ENCODE measurements around the gene GALNT10. TPM values are rescaled to one million over a fixed set of nuclear protein-coding genes. Genes with fewer than 3 reads are reported as not detected.

GALNT10 gene
- total RNA-seq, 1 donor from 2014 or later = 57.6 TPM

- Histone ChIP-seq H3K4me3 (no peak overlapping the region), H3K36me3 (no peaks in the 10 kb centered on the region), H3K4me1 (peaks cover 34% of the 10 kb centered on the region), H3K9me3 (no peaks in the 10 kb centered on the region), H3K27ac (no peak overlapping the region), H3K27me3 (ENCODE audit: low read depth) (no peaks in the 10 kb centered on the region)
- TF ChIP-seq, protein P1, sequence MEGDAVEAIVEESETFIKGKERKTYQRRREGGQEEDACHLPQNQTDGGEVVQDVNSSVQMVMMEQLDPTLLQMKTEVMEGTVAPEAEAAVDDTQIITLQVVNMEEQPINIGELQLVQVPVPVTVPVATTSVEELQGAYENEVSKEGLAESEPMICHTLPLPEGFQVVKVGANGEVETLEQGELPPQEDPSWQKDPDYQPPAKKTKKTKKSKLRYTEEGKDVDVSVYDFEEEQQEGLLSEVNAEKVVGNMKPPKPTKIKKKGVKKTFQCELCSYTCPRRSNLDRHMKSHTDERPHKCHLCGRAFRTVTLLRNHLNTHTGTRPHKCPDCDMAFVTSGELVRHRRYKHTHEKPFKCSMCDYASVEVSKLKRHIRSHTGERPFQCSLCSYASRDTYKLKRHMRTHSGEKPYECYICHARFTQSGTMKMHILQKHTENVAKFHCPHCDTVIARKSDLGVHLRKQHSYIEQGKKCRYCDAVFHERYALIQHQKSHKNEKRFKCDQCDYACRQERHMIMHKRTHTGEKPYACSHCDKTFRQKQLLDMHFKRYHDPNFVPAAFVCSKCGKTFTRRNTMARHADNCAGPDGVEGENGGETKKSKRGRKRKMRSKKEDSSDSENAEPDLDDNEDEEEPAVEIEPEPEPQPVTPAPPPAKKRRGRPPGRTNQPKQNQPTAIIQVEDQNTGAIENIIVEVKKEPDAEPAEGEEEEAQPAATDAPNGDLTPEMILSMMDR (IDR thresholded peaks at IDR 0.05) = no peak
- DNase-seq (no peak), ATAC-seq (no peak)
- intact Hi-C loops (cut with DNase I) = no loop called here
Observed at GRCh38 chr5:154369682-154370081, 179.1 kb downstream of the GALNT10 start.

DNA sequence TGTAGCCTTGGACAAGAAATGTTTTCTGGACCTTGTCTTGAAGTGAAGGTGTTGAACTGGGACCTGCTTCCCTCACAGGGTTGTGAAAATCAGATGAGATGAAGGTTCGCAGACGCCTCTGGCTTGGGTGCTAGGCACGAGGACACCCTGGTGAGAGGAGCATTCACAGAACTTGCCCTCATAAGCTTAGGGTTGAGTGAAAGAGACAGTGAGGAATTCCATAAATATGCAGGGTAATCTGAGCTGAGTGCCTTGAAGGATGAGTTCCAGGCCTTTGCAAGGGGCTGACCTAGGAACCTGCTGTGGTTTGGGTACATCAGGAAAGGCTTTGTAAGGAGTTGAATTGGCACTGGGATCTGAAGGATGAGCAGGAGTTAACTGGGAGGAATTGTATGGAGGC is 179.6 kb downstream of the GALNT10 start:
- Histone ChIP-seq H3K4me1 (peaks cover 34% of the 10 kb centered on the region), H3K9me3 (no peaks in the 10 kb centered on the region), H3K4me3 (no peak overlapping the region), H3K27ac (no peak overlapping the region), H3K36me3 (no peaks in the 10 kb centered on the region), H3K27me3 (ENCODE audit: low read depth) (no peaks in the 10 kb centered on the region)
- ATAC-seq = no peak
- intact Hi-C loops (cut with DNase I) = no loop called here
- no peak for DNase-seq
- TF ChIP-seq, protein P1 (IDR thresholded peaks at IDR 0.05) = no peak

DNA sequence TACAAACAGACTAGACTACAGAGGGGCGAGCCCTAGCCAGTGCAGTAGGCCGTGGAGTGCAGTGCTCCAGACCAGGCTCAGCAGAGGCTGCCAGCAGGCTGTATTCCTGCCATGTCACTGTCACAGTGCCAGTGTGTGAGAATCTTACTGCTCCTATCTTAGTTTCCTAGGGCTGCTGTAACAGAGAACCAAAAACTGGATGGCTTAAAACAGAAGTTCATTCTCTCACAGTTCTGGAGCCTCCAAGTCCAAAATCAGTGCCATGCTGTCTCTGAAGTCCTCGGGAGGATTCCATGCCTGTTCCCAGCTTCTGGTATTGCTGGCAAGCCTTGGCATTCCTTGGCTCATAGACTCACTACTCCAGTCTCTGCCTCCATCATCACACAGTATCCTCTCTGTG is 180.3 kb downstream of the GALNT10 start:
- intact Hi-C loops (cut with DNase I) = no loop called here
- H3K4me3 ChIP-seq = no peak overlapping the region
- TF ChIP-seq, protein P1 (IDR thresholded peaks at IDR 0.05) = no peak
- H3K36me3 ChIP-seq = no peaks in the 10 kb centered on the region
- H3K9me3 ChIP-seq = no peaks in the 10 kb centered on the region
- ATAC-seq (peak in 1 of 2 donors; percentile 18), DNase-seq (no peak)
- H3K27me3 ChIP-seq (ENCODE audit: low read depth) = no peaks in the 10 kb centered on the region
- H3K27ac ChIP-seq = no peak overlapping the region
- H3K4me1 ChIP-seq = peaks cover 37% of the 10 kb centered on the region

GRCh38 chr5:154371687-154372086 is 181.2 kb downstream of the GALNT10 start:
- Histone ChIP-seq H3K4me1 (peaks cover 37% of the 10 kb centered on the region), H3K36me3 (peaks cover 7% of the 10 kb centered on the region), H3K27ac (no peak overlapping the region), H3K9me3 (no peaks in the 10 kb centered on the region), H3K27me3 (ENCODE audit: low read depth) (no peaks in the 10 kb centered on the region), H3K4me3 (no peak overlapping the region)
- intact Hi-C loops (cut with DNase I) = no loop called here
- no peak for DNase-seq
- TF ChIP-seq, protein P1 (IDR thresholded peaks at IDR 0.05) = no peak
- peak; percentile 71 to 76 for ATAC-seq

DNA sequence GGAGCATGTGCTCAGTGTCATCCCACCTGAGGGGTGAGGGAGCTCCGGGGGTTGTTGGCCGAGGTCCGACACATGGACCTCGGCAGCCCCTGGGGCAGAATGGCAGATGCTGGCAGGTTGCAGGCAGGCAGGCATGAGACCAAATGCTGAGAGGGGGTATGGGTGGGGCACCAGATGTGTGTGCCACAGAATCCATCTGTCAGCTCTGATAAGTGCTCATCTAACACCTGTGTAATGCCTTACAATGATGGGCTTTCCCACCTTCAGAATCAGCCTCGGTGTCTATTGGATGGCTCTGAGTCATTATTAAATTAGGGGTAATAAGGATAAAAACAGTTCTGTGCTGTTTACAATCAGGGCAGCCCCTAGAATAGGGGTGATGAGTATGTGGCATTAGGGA is 182.1 kb downstream of the GALNT10 start:
- no peak overlapping the region for H3K27ac ChIP-seq
- H3K27me3 ChIP-seq (ENCODE audit: low read depth) = no peaks in the 10 kb centered on the region
- no peaks in the 10 kb centered on the region for H3K9me3 ChIP-seq
- peaks cover 16% of the 10 kb centered on the region for H3K36me3 ChIP-seq
- DNase-seq (no peak), ATAC-seq (no peak)
- TF ChIP-seq, protein P1 (IDR thresholded peaks at IDR 0.05) = no peak
- peaks cover 31% of the 10 kb centered on the region for H3K4me1 ChIP-seq
- intact Hi-C loops (cut with DNase I) = no loop called here
- no peak overlapping the region for H3K4me3 ChIP-seq

DNA sequence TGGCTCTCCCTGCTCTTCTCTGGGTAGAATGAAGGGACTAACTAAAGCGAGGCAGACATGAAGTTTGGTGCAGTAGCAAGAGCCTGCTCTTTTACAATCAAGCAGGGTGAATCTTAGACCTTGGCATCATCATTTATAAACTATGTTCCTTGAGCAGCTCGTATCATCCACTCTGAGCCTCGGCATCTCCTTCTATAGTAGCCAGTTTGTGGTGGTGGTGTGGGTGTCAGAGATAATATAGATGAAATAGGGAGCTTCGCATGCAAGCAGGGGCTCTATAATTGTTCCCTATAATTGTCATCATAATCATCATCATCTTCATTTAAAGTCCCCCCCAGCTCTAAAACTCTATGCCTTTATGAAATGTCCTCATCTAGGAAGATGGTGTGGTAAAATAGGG is 182.8 kb downstream of the GALNT10 start:
- ATAC-seq = no peak
- H3K27ac ChIP-seq = no peak overlapping the region
- TF ChIP-seq, protein P1 (IDR thresholded peaks at IDR 0.05) = no peak

More for the DNA sequence above, 182.8 kb downstream of the GALNT10 start:
- no peaks in the 10 kb centered on the region for H3K9me3 ChIP-seq
- DNase-seq = no peak
- H3K4me3 ChIP-seq = no peak overlapping the region
- peaks cover 24% of the 10 kb centered on the region for H3K4me1 ChIP-seq
- peaks cover 16% of the 10 kb centered on the region for H3K36me3 ChIP-seq
- H3K27me3 ChIP-seq (ENCODE audit: low read depth) = no peaks in the 10 kb centered on the region
- intact Hi-C loops (cut with DNase I) = no loop called here

All from lower lobe of right lung (tissue), 2 donors.